BE2C (cell line): Measurements from ENCODE around the gene PEAR1.

ENCODE experiments used
- DNase-seq: peaks from one replicate; pipeline ENCODE4 v3.0.0-alpha.2; 2020
- H3K27me3 ChIP-seq: fragments of 250-450 bp; sonication (Bioruptor Pico); 2 replicates; pipeline ENCODE4 v1.5.1; 2020; ENCODE audit warnings: mild to moderate bottlenecking
- H3K36me3 ChIP-seq: fragments of 250-450 bp; sonication (Bioruptor Pico); 2 replicates; pipeline ENCODE4 v1.5.1; 2020; ENCODE audit warnings: mild to moderate bottlenecking
- H3K4me1 ChIP-seq: fragments of 250-450 bp; sonication (Bioruptor Pico); 2 replicates; pipeline ENCODE4 v1.5.1; 2020
- H3K4me3 ChIP-seq: 2 replicates; pipeline ENCODE4 v1.5.1; 2011; ENCODE audit warnings: low read depth, low read length
- H3K9me3 ChIP-seq: fragments of 250-450 bp; sonication (Bioruptor Pico); 2 replicates; pipeline ENCODE4 v1.5.1; 2020
- CTCF ChIP-seq: IDR thresholded peaks from 2 replicates; pipeline ENCODE4 v1.5.1; 2012; ENCODE audit warnings: mild to moderate bottlenecking, low read depth, low read length

PEAR1 gene

GRCh38 chr1:156959414-156959813 is 65.9 kb downstream of the PEAR1 start:
- no peak overlapping the region for H3K4me3 ChIP-seq
- no peak for DNase-seq
- H3K4me1 ChIP-seq = no peaks in the 10 kb centered on the region
- H3K27me3 ChIP-seq = no peaks in the 10 kb centered on the region
- H3K9me3 ChIP-seq = no peaks in the 10 kb centered on the region
- TF ChIP-seq CTCF = no peak
- peaks cover 70% of the 10 kb centered on the region for H3K36me3 ChIP-seq

GRCh38 chr1:156959925-156960324 is 66.4 kb downstream of the PEAR1 start:
- Histone ChIP-seq H3K4me3 (no peak overlapping the region), H3K36me3 (peaks cover 73% of the 10 kb centered on the region), H3K27me3 (no peaks in the 10 kb centered on the region), H3K9me3 (no peaks in the 10 kb centered on the region), H3K4me1 (no peaks in the 10 kb centered on the region)
- no peak for DNase-seq
- no peak for TF ChIP-seq CTCF

GRCh38 chr1:156961709-156962108 is 68.2 kb downstream of the PEAR1 start:
- Histone ChIP-seq H3K4me1 (no peaks in the 10 kb centered on the region), H3K36me3 (peaks cover 63% of the 10 kb centered on the region), H3K4me3 (no peak overlapping the region), H3K27me3 (no peaks in the 10 kb centered on the region), H3K9me3 (no peaks in the 10 kb centered on the region)
- peak; percentile 31 for DNase-seq
- peak; percentile 50 for TF ChIP-seq CTCF

GRCh38 chr1:156963621-156964020 is 70.1 kb downstream of the PEAR1 start:
- Histone ChIP-seq H3K27me3 (no peaks in the 10 kb centered on the region), H3K9me3 (no peaks in the 10 kb centered on the region), H3K36me3 (peaks cover 47% of the 10 kb centered on the region), H3K4me3 (no peak overlapping the region), H3K4me1 (no peaks in the 10 kb centered on the region)
- TF ChIP-seq CTCF = no peak
- no peak for DNase-seq

GRCh38 chr1:156964441-156964840 is 70.9 kb downstream of the PEAR1 start:
- Histone ChIP-seq H3K4me1 (no peaks in the 10 kb centered on the region), H3K36me3 (peaks cover 39% of the 10 kb centered on the region), H3K4me3 (no peak overlapping the region), H3K27me3 (no peaks in the 10 kb centered on the region), H3K9me3 (no peaks in the 10 kb centered on the region)
- no peak for DNase-seq
- no peak for TF ChIP-seq CTCF
